D341Med (cell line): ENCODE measurements around the gene EDC3.
A peak's percentile ranks its signal among the peaks of the same experiment; 100 is the strongest.
"Not testable (repeated sequence)": the region's sequence is repeated elsewhere in the genome, so short reads cannot be mapped to it uniquely, and the experiment has no call there.

Experiments used
- DNase-seq: peaks from one replicate; pipeline ENCODE4 v3.0.0; 2012; ENCODE audit warnings: low spot score

Gene EDC3, protein sequence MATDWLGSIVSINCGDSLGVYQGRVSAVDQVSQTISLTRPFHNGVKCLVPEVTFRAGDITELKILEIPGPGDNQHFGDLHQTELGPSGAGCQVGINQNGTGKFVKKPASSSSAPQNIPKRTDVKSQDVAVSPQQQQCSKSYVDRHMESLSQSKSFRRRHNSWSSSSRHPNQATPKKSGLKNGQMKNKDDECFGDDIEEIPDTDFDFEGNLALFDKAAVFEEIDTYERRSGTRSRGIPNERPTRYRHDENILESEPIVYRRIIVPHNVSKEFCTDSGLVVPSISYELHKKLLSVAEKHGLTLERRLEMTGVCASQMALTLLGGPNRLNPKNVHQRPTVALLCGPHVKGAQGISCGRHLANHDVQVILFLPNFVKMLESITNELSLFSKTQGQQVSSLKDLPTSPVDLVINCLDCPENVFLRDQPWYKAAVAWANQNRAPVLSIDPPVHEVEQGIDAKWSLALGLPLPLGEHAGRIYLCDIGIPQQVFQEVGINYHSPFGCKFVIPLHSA

DNA sequence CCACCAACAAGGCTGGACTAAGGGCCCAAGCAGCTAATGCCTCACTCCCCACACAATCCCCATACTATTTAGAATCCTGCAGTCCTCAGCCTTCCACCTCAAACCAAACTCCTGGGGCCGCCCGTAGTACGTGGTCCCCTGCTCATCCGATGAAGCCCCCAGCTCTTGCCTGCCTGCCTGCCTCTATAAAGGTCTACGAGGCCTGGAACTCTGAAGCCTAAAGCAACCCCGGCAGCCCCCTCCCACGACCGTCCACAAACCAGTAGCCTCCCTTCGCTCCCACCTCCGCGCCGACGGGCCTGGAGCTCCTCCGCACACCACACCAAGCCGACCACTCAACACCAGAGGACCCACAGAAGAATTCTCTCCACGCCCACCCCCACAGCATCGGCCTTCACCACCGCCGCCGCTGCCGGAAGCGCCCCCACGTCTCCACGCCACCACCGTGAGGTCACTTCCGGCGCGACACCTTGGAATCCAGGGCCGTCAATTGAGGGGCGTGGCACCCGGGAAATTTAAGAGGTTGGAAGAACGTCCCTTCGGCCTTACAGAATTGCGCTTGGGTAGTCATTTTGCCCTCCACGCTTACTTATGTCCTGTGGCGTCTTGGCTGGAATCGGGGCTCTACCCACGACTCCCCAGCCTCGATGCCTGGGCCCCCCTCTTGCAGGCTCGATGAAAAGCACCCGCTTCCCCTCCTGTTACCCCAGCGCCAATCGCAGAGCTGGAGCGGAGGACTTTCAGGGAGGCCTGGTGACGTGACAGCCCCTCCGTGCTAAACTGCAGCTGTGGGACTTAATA, at the start of gene EDC3:
EDC3 (minus strand) TSS at position 428 of the 801 bp plus-strand sequence. CDS start 20,900 bp downstream, outside the sequence.
- peak; percentile 96 for DNase-seq

DNA sequence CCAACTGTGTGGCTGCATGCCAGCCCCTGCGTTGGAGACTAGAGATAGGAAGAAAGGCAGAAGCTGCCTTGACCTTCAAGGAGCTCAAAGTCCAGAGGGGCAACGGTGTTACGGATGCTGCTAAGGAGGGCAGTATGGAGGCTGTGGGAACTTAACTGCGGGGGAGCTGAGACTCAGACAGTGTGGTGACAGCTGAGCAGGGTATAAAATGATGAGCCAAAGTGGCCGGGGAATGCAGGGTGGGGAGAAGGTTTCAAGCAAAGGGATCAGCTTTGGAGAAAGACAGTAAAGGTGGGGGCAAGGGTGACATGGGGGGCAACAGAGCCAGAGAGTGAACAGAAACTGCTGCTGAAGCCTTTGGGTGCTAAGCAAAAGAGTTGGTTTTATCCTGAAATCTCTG, 46.6 kb upstream of the EDC3 start:
- no peak for DNase-seq

DNA sequence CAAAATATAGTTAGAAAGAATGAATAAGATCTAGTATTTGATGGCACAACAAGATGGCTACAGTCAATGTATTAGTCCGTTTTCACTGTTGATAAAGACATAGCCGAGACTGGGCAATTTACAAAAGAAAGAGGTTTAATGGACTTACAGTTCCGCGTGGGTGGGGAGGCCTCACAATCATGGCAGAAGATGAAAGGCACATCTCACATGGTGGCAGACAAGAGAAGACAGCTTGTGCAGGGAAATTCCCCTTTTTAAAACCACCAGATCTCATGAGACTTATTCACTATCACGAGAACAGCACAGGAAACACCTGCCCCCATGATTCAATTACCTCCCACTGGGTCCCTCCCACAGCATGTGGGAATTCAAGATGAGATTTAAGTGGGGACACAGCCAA, 42.4 kb upstream of the EDC3 start:
- not testable (repeated sequence) for DNase-seq

DNA sequence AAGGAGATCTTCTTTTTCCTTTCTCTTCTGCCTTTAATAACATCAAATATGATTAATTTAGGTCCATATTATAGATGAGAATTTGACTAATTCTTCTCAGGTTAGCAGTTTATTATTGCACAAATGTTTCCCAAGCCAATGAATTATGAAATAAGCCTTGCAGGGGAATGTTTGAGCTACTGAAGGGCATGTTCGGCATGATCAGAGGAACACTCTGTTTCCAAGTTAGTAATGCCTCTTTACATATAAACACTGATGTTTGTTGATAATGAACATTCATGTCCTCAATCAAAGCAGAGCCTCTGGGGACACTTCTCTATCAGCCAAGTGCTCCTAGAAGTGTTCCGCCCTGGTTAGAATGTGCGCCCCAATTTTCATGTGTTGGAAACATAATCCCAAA, 39.5 kb upstream of the EDC3 start:
- DNase-seq, result no peak

DNA sequence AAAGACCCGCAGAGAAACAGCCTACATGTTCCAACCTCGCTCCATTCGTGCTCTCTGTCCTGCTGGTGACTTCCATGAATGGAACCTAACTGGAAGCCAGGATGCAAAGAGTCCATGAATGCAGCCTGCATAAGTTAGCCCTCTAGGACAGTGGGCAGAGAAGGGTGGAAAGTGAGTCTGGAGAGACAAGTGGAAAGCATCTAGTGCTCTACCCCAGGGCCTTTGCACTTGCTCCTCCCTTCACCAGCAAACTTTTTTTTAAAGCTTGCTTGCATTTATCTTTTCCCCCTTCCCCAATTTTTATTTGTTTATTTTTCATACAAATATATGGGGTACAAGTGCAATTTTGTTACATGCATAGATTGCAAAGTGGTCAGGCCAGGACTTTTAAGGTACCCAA, 37.4 kb upstream of the EDC3 start:
- no peak for DNase-seq

DNA sequence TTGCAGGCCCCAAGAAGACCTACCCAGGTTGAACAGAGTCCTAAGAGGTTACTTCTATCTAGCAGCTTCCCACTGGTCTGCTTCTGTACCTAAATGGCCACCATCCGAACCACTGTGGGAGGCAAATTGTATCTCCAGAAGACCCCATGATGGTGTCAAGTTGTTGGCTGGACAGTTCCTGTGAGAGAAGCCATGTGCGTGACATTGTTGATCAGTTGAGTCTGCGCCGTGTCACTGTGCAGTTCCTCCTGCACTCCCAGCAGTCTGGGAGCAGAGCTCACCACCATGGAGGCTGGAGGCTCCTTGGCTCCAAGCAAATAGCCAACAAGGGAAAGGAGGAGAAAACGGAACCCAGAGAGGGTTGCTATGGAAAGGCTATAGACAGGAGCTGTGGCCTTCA, 37.0 kb upstream of the EDC3 start:
- no peak for DNase-seq

DNA sequence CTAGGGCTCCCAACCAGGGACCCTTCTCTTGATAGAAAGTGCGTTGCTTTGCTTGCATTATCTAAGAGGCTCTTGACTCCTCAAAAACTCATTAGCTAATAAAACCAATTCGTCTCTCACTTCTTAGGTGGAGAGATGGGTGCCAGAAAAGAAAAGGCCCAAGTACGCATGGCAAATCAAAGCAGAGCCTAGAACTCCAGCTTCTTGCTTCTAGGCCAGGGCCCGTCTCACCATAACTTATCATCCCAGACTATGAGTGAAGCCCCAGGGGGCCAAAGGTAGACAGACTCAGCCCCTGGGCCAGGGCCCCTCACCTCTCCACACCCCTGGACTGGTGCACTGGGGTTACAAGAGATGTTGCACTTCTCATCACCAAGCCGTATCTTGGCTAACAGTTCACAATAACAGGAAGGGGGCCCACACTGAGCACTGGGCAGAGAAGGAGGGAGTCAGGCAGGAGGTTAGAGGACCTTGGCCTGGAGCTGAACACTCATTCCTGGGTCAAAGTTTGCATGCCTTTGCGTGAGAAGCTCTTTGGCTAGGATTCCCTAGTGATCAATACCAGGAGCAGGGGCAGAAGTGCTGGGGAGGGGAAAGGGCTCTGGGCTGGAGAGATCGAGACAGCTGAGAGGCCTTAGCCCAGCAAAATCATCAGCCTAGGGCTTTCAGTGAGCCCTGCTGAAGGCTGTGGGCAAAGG, 34.9 kb upstream of the EDC3 start:
- no peak for DNase-seq

DNA sequence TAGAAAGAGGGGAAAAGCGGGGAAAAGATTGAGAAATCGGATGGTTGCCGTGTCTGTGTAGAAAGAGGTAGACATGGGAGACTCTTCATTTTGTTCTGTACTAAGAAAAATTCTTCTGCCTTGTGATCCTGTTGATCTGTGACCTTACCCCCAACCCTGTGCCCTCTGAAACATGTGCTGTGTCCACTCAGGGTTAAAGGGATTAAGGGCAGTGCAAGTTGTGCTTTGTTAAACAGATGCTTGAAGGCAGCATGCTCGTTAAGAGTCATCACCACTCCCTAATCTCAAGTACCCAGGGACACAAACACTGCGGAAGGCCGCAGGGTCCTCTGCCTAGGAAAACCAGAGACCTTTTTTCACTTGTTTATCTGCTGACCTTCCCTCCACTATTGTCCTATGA, 33.5 kb upstream of the EDC3 start:
- DNase-seq, result not testable (repeated sequence)

DNA sequence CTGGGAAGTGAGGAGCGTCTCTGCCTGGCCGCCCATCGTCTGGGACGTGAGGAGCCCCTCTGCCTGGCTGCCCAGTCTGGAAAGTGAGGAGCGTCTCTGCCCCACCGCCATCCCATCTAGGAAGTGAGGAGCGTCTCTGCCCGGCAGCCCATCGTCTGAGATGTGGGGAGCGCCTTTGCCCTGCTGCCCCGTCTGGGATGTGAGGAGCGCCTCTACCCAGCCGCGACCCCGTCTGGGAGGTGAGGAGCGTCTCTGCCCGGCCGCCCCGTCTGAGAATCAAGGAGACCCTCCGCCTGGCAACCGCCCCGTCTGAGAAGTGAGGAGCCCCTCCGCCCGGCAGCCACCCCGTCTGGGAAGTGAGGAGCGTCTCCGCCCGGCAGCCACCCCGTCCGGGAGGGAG, 32.9 kb upstream of the EDC3 start:
- not testable (repeated sequence) for DNase-seq

DNA sequence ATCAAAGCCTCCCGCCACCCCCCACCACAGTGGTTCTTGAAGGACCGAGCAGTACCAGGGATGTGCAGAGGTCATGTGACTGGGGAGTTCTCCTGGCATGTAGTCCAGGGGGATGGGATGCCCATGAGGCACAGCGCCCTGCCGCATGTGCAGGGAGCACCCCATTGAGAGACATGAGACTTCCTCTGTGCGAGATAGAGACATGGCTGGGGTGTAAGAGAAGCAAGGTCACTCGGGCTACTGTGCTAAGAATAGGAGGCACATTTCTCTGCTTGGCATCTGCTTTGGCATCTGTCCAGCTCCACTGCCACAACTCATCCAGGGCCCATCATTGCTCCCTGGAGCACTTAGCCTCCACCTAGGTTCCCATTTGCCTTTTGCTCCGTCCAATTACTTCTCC, 31.9 kb upstream of the EDC3 start:
- no peak for DNase-seq

DNA sequence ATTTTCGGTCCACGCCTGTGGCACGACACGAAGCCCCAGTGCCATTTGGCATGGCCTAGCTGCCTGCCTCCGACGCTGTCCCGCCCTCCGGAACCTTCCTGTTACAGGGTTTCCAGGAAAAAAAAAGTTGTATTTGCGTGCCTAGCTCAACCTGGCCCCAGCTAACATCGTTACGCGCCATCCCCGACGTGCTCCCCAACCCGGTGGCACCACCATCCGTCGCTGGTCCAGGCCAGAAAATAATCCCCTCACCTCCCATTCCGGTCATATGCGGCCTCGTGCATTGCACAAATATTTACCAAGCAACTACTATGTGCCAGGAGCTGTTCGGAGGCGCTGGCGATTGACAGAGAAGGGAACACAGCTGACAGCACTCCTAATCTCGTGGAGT, 30.9 kb upstream of the EDC3 start:
- no peak for DNase-seq

DNA sequence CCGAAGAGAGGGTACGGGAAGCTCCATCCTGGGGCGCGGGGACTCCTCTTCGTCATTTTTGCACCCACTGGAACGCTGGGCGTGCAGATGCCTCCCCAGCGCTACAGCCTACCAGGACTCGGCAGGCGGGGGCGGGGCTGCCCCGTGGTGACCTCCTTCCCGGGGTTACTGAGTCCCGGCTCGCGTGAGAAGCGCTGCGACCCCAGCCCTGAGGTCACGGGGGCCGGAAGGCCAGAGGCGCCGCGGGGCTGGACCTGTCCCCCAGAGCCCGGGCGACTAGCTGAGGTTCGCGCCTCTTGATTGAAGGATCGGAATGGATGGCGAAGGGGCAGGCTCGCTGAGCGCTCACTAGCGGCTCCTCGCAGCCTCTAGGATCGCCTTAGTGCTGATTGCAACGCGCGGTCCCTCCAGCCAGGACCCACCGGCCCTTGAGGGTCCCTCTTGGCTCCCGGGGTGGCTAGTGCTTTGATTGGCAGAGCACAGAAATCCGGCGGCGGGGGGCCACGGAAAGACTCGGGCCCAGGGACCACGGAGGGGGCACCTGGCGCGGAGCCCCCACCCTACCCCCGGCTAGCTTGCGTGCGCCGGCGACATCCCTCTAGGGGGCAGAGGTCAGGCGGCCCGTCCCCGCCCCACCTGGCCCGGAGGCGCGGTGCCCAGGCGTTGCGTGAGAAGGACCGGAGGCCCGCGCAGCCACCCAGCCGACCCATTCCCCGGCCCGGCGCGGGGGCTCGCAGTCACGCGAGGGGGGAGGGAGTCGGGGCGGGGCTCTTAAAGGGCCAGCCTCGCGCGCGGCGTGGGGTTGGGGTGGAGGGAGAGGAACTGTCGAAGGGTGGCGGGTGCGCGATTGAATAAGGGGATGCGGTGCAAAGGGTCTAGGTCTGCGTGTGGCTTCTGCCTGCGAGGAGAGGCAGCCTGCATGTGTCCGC, 30.3 kb upstream of the EDC3 start:
- DNase-seq, result peak; percentile 66

DNA sequence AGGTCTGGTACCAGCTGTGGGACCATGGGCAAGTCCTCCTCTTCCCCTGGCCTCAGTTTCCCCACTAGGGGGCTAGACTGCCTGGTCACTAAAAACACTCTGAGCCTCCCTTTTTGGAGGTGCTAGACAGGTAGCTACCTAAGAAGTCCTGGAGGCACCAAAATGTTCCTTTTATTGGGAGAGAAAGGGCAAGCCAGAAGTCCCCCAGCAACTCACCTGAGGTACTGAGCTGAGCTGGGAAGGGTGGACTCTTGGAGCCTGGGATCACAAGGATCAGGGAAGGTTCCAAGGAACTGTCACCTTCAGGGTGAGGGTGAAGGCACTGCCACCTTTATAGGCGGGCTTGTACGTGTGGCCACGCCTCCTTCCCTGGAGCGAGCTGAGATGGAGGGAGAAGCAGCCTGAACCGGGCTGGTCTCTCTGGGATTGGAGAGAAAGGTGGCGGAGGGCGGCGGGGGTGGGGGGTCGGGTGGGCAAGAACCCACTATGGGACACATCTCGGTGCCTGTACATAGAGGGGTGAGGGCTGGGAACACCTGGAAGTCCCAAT, 29.5 kb upstream of the EDC3 start, which contains the start of gene CYP1A1:
CYP1A1 (minus strand) TSS at position 304 of the 550 bp plus-strand sequence. CDS start 2,431 bp downstream, outside the sequence.
- DNase-seq, result peak; percentile 57

DNA sequence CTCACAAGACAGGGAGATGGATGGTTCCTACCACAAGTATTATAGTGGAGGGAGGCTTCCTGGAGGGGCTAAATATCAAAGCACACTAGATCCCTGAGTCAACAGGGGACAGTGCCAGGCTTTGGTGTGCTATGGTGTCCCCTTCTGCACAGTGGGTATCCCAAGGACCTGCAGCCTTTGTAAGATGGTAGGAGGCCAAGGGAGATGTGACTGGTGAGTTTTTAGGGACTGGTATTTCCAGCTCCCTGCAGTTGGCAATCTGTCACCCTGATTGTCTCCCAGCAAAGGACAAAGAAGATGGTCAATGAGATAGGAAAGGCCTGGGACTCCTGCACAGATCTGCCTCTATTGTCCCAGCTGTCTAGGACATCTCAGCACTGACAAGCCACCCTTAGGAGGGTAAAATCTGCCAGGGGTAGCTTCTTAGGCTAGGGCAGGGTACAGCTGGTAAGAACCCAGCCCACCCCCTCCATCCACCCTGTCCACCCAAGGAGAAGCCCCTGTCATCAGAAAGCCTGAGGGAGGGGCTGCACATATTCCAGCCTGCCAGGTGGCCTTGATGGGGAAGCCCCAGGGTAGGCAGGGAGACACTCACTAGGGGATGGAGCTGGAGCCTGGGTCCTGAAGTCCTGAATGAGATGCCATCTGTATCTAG, 28.9 kb upstream of the EDC3 start:
- no peak for DNase-seq

DNA sequence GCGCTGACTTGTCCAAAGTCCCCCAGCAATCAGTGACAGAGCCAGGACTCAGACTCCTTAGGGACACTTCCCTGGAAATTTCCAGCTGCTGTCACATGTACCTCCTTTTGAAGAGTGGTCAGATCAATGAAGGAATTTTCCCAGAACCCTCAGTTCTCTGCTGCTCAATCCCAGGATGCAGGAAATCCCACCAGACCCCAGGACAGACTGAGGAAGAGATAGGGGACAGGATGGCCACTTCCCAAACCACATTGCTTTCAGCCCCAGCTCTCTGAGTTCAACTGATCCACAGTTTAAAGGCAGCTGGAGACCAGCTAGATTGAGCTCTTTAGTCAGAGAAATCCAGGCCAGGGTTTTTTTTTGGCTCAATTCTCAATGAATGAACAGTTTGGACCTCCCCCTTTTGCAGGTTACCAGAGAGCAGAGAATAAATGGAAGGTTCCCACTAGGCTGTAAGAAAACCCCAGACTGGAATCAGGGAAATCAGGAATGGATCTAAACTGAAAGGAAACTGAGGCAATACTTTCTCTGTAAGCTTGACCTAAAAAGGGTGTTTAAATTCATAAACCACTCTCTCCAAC, 28.0 kb upstream of the EDC3 start:
- peak; percentile 63 for DNase-seq

DNA sequence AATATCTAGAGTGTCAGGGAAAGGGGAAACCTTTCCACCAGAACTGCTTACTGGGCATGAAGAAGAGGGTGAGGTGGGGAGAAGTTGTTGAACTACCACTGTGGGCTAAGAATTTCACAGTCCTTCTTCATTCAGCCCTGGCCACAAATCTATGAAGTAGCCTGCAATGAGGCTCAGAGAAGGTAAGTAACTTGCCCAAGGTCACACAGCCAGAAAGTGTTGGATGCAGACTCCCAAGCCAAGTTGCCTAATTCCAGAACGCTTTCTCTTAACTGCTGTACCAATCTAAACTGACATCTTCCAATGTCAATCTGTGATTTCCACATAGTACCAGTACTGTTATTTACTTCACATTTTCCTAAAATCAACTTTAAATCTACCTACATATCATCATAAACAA, 27.4 kb upstream of the EDC3 start:
- DNase-seq, result no peak

DNA sequence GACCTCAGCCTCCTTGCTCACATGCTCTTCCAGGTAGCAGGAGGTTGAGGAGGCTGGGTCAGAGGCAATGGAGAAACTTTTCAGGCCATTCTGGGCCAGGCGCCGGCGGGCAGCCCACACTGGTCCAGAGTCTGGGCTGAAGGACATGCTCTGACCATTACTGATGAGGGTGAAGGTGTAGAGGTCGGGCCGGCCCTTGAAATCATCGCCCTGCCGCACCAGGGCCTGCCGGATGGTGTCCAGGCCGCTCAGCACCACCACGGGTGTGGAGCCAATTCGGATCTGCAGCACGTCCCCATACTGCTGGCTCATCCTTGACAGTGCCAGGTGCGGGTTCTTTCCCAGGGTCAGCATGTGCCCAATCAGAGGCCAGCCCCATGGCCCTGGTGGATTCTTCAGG, 26.8 kb upstream of the EDC3 start:
- DNase-seq, result no peak

DNA sequence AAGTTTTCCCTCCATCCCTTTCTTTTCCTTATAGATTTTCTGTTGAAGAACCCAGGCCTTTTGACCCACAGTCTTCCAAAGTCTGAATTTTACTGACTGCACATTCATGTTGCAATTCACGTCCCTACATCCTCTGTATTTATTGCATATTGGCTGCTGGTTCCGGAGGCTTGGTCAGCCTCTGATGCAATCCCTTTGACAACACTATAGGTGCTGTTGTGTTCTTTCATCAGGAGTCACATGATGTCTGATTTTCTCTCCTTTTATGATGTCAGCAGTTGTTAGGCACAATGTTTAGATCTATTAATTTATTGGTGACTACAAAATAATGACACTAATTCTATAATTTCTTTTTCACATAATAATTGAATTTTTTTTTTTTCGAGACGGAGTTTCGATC, 20.8 kb upstream of the EDC3 start:
- no peak for DNase-seq

DNA sequence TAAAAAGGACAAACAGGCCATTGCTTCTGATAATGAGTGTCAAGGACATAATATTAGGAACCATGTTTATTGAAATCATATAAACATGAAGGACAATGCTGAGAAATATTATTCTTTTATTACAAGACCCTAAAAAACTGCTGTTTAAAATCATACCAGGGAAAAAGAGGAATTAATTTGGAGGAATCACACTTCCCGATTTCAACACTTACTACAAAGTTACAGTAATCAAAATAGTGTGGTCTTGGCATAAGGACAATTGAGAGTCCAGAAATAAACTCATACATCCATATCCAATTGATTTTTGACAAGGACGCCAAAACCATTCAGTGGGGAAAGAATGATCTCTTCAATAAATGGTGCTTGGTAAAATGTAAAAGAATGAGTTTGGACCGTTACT, 16.5 kb upstream of the EDC3 start:
- DNase-seq, result no peak
